GM13976 (cell line): ENCODE measurements around the gene SH2D3C.

Experiments
- DNase-seq: peaks from one replicate; pipeline ENCODE4 v3.0.0; 2012; ENCODE audit warnings: low spot score
- CTCF ChIP-seq: IDR thresholded peaks from 2 replicates; pipeline ENCODE4 v1.5.1; 2012; ENCODE audit warnings: borderline replicate concordance, mild to moderate bottlenecking; ENCODE audit not compliant: insufficient read depth; ENCODE audit errors: extremely low read depth, missing control alignments, control extremely low read depth
- in situ Hi-C: fragments of 300-500 bp; cut with MboI; formaldehyde crosslinking; loops from one replicate; pipeline ENCODE4 v1.12.0; 2022; ENCODE audit warnings: low sequenced_read_pairs, mixed read lengths, inconsistent platforms; ENCODE audit not compliant: unreplicated experiment

Gene SH2D3C

GRCh38 chr9:127751269-127752054 is 27.0 kb downstream of the SH2D3C start:
- DNase-seq = no peak
- in situ Hi-C loops = no loop called here
- no peak for TF ChIP-seq CTCF

- no peak for TF ChIP-seq CTCF
- in situ Hi-C loops = no loop called here
- DNase-seq = no peak
Observed at GRCh38 chr9:127749090-127749787, 29.2 kb downstream of the SH2D3C start.

- TF ChIP-seq CTCF = no peak
- in situ Hi-C loops = no loop called here
- DNase-seq = no peak
Observed at GRCh38 chr9:127746959-127747569, 31.4 kb downstream of the SH2D3C start.

- in situ Hi-C loops = no loop called here
- no peak for TF ChIP-seq CTCF
- no peak for DNase-seq
Observed at GRCh38 chr9:127744398-127745110, 33.9 kb downstream of the SH2D3C start.

GRCh38 chr9:127742435-127743088 is 35.9 kb downstream of the SH2D3C start:
- in situ Hi-C loops = no loop called here
- DNase-seq = no peak
- TF ChIP-seq CTCF = no peak
